Endothelial cell of umbilical vein (primary cell): ENCODE measurements around the gene COLQ. TPM values are rescaled to one million over a fixed set of nuclear protein-coding genes. Genes with fewer than 3 reads are reported as not detected.

Source experiments
- BruUV-seq: library from RNA; stranded (reverse); fragments of 400-500 nt; replicated peaks from 2 replicates; lab custom pipeline; 2021; lab: Mats Ljungman, UMichigan
- CTCF ChIA-PET: fragments of 300-600, 350-600 bp; sonication (Branson Sonifier 250); formaldehyde crosslinking; loops from one replicate; lab custom pipeline; 2021; ENCODE audit warnings: antibody characterized with exemption, inconsistent platforms; lab: Charles Lee
- POLR2A ChIA-PET: fragments of 300-600, 350-600 bp; sonication (Branson Sonifier 250); formaldehyde crosslinking; loops from one replicate; lab custom pipeline; 2021; ENCODE audit warnings: antibody characterized with exemption, inconsistent platforms; lab: Charles Lee
- DNase-seq: peaks from one replicate; pipeline ENCODE4 v3.0.0-alpha.2; 2011; ENCODE audit warnings: low read depth, low spot score
- FAIRE-seq: peaks from 2 replicates; lab custom pipeline; 2011; peaks lifted over from hg19 to GRCh38; lab: Jason Lieb, UNC
- H2AFZ ChIP-seq: 2 replicates; pipeline ENCODE4 v1.6.0; 2012; ENCODE audit warnings: low read depth, low read length, control low read depth, inconsistent platforms
- H3K27ac ChIP-seq: 2 replicates; pipeline ENCODE4 v1.5.1; 2011; ENCODE audit warnings: low read depth, mild to moderate bottlenecking, control low read depth, low read length, moderate library complexity; ENCODE audit not compliant: insufficient read depth
- H3K27me3 ChIP-seq, 2 experiments: 2 replicates each; pipeline versions ENCODE4 v1.6.0 to v1.6.1; 2011; ENCODE audit warnings: low read length in 2 of 2, mixed read lengths in 1 of 2; ENCODE audit not compliant: control insufficient read depth in 2 of 2, insufficient read depth in 2 of 2
- H3K36me3 ChIP-seq, 2 experiments: 2 replicates in 1 of 2; 3 replicates in 1 of 2; pipeline ENCODE4 v1.5.1; 2011; ENCODE audit warnings: low read length in 2 of 2, mild to moderate bottlenecking in 1 of 2, moderate library complexity in 1 of 2; ENCODE audit not compliant: control insufficient read depth in 2 of 2, insufficient read depth in 2 of 2; ENCODE audit errors: extremely low read depth in 1 of 2
- H3K4me1 ChIP-seq: 3 replicates; pipeline ENCODE4 v1.5.1; 2011; ENCODE audit warnings: mild to moderate bottlenecking, low read length; ENCODE audit not compliant: control insufficient read depth, insufficient read depth; ENCODE audit errors: extremely low read depth
- H3K4me2 ChIP-seq: 2 replicates; pipeline ENCODE4 v1.6.1; 2011; ENCODE audit warnings: low read length, control low read depth, mixed read lengths; ENCODE audit not compliant: insufficient read depth
- H3K4me3 ChIP-seq, 3 experiments: fragments of 200-600 bp in 1 of 3; sonication (generic), shearing (Covaris generic) in 1 of 3; replicated peaks in 1 of 3; 2 replicates each; pipeline ENCODE4 v1.5.1; 2011 to 2016; ENCODE audit warnings: control low read depth in 3 of 3, low read length in 3 of 3, mild to moderate bottlenecking in 2 of 3, inconsistent platforms in 1 of 3, low read depth in 1 of 3, moderate library complexity in 1 of 3; ENCODE audit not compliant: insufficient read depth in 1 of 3
- H3K79me2 ChIP-seq: 2 replicates; pipeline ENCODE4 v1.6.0; 2012; ENCODE audit warnings: low read length, inconsistent platforms; ENCODE audit not compliant: control insufficient read depth, insufficient read depth
- H3K9ac ChIP-seq: replicated peaks from 2 replicates; pipeline ENCODE3; 2011; ENCODE audit warnings: low read length, control low read depth; ENCODE audit not compliant: insufficient read depth; ENCODE audit errors: extremely low read depth
- H3K9me1 ChIP-seq: replicated peaks from 3 replicates; pipeline ENCODE4 v1.6.0; 2011; ENCODE audit warnings: mild to moderate bottlenecking, low read length; ENCODE audit not compliant: control insufficient read depth, insufficient read depth; ENCODE audit errors: extremely low read depth
- H3K9me3 ChIP-seq: replicated peaks from 2 replicates; pipeline ENCODE4 v1.5.1; 2012; ENCODE audit warnings: low read length, inconsistent platforms; ENCODE audit not compliant: control insufficient read depth, insufficient read depth
- H4K20me1 ChIP-seq: replicated peaks from 2 replicates; pipeline ENCODE3; 2011; ENCODE audit warnings: mild to moderate bottlenecking, low read length; ENCODE audit not compliant: control insufficient read depth, insufficient read depth; ENCODE audit errors: extremely low read depth
- CTCF ChIP-seq, 2 donors: IDR thresholded peaks; 1 replicate in 1 of 2; 2 replicates in 1 of 2; pipeline ENCODE4 v1.5.1; 2011; ENCODE audit warnings: low read length in 2 of 2, mild to moderate bottlenecking in 2 of 2, moderate library complexity in 2 of 2, control low read depth in 1 of 2, inconsistent platforms in 1 of 2, low read depth in 1 of 2; ENCODE audit not compliant: insufficient read depth in 1 of 2; ENCODE audit errors: extremely low read depth in 1 of 2
- EZH2 ChIP-seq: IDR thresholded peaks from 2 replicates; pipeline ENCODE4 v1.6.1; 2012; ENCODE audit warnings: borderline replicate concordance, low read depth, mild to moderate bottlenecking, moderate library complexity, low read length, inconsistent platforms; ENCODE audit not compliant: severe bottlenecking
- FOS ChIP-seq: IDR thresholded peaks from 2 replicates; pipeline ENCODE4 v1.6.1; 2011; ENCODE audit warnings: mild to moderate bottlenecking, low read length, moderate library complexity, borderline replicate concordance; ENCODE audit not compliant: insufficient read depth
- GATA2 ChIP-seq: IDR thresholded peaks from 2 replicates; pipeline ENCODE4 v1.7.0; 2011; ENCODE audit warnings: low read depth, mild to moderate bottlenecking, moderate library complexity, mixed read lengths, low read length; ENCODE audit not compliant: insufficient read length, insufficient read depth
- JUN ChIP-seq: IDR thresholded peaks from 2 replicates; pipeline ENCODE4 v1.6.1; 2011; ENCODE audit warnings: borderline replicate concordance, low read depth; ENCODE audit not compliant: insufficient read length, insufficient read depth
- MAX ChIP-seq: IDR thresholded peaks from 2 replicates; pipeline ENCODE4 v1.6.1; 2011; ENCODE audit not compliant: insufficient read depth, insufficient read length
- MYC ChIP-seq: IDR thresholded peaks from one replicate; pipeline ENCODE4 v1.6.1; 2011; ENCODE audit warnings: mild to moderate bottlenecking, low read depth, low read length
- POLR2A ChIP-seq: IDR thresholded peaks from 2 replicates; pipeline ENCODE4 v1.6.1; 2012; ENCODE audit warnings: low read depth, mild to moderate bottlenecking, control low read depth, low read length
- POLR2AphosphoS5 ChIP-seq: IDR thresholded peaks from 2 replicates; pipeline ENCODE4 v1.6.1; 2012; ENCODE audit warnings: low read depth, mild to moderate bottlenecking, control low read depth, low read length, moderate library complexity; ENCODE audit not compliant: insufficient read depth
- dilution Hi-C: fragments of 300-500 bp; cut with MboI; formaldehyde crosslinking; loops from one replicate; pipeline ENCODE4 v1.15.0; 2019; ENCODE audit warnings: low sequenced_read_pairs; ENCODE audit not compliant: extremely low pct_ligation_motif_present
- intact Hi-C: fragments of 100-400 bp; cut with micrococcal nuclease; formaldehyde crosslinking; loops from one replicate; pipeline ENCODE4 v1.10.0; 2022
- polyA plus RNA-seq, 4 experiments: library from polyadenylated mRNA; depleted of rRNA in 3 of 4; stranded (reverse) in 3 of 4; unstranded in 1 of 4; fragments of >200 nt; gene quantifications; 2 replicates each; pipeline versions ENCODE4 v1.2.1 to v1.2.3, GENCODE V29; 2011 to 2012; ENCODE audit warnings: missing spikeins in 1 of 4
- total RNA-seq: library from RNA; stranded (reverse); gene quantifications from 2 replicates; pipeline ENCODE4 v1.2.3, GENCODE V29; 2021

COLQ gene
- total and polyA plus RNA-seq, 2 donors (not counting 3 experiments of a cell fraction or from before 2014, with no cell fraction given) = 2.0 to 2.3 TPM

GRCh38 chr3:15514663-15515340 is 6.7 kb downstream of the COLQ start:
- Histone ChIP-seq H3K4me3 (no peak overlapping the region), H3K36me3 (no peaks in the 10 kb centered on the region), H3K27ac (no peak overlapping the region), H3K79me2 (no peaks in the 10 kb centered on the region), H3K4me2 (no peak overlapping the region), H4K20me1 (no peaks in the 10 kb centered on the region), H3K9me1 (no peaks in the 10 kb centered on the region), H2AFZ (no peak overlapping the region), H3K9ac (no peak overlapping the region), H3K4me1 (no peaks in the 10 kb centered on the region), H3K9me3 (no peaks in the 10 kb centered on the region), H3K27me3 (peaks cover 0 to 2% of the 10 kb centered on the region in 2 experiments)
- CTCF ChIA-PET = no interaction called here
- TF ChIP-seq CTCF (IDR thresholded peaks at IDR 0.05; ENCODE audit: extremely low read depth in 1 of 2, insufficient read depth in 1 of 2, low read depth in 1 of 2, low read length in 2 of 2) (no peak), POLR2AphosphoS5 (no peak), MYC (no peak), FOS (no peak), EZH2 (no peak), MAX (no peak), GATA2 (no peak), POLR2A (no peak), JUN (no peak)
- intact Hi-C loops (no loop called here), dilution Hi-C loops (no loop called here)
- no peak for DNase-seq
- POLR2A ChIA-PET = no interaction called here
- BruUV-seq = no TSS peak
- no peak for FAIRE-seq
